NCI-H526 treated with DMSO at 0.1 percent for 48 hours (cell line): ENCODE data around the gene GUCY1A2.
"Not testable (repeated sequence)": the region's sequence is repeated elsewhere in the genome, so short reads cannot be mapped to it uniquely, and the experiment has no call there.

Experiments
- DNase-seq: peaks from one replicate; lab custom pipeline; 2025; lab: John Stamatoyannopoulos, UW

The GUCY1A2 gene, protein sequence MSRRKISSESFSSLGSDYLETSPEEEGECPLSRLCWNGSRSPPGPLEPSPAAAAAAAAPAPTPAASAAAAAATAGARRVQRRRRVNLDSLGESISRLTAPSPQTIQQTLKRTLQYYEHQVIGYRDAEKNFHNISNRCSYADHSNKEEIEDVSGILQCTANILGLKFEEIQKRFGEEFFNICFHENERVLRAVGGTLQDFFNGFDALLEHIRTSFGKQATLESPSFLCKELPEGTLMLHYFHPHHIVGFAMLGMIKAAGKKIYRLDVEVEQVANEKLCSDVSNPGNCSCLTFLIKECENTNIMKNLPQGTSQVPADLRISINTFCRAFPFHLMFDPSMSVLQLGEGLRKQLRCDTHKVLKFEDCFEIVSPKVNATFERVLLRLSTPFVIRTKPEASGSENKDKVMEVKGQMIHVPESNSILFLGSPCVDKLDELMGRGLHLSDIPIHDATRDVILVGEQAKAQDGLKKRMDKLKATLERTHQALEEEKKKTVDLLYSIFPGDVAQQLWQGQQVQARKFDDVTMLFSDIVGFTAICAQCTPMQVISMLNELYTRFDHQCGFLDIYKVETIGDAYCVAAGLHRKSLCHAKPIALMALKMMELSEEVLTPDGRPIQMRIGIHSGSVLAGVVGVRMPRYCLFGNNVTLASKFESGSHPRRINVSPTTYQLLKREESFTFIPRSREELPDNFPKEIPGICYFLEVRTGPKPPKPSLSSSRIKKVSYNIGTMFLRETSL

DNA sequence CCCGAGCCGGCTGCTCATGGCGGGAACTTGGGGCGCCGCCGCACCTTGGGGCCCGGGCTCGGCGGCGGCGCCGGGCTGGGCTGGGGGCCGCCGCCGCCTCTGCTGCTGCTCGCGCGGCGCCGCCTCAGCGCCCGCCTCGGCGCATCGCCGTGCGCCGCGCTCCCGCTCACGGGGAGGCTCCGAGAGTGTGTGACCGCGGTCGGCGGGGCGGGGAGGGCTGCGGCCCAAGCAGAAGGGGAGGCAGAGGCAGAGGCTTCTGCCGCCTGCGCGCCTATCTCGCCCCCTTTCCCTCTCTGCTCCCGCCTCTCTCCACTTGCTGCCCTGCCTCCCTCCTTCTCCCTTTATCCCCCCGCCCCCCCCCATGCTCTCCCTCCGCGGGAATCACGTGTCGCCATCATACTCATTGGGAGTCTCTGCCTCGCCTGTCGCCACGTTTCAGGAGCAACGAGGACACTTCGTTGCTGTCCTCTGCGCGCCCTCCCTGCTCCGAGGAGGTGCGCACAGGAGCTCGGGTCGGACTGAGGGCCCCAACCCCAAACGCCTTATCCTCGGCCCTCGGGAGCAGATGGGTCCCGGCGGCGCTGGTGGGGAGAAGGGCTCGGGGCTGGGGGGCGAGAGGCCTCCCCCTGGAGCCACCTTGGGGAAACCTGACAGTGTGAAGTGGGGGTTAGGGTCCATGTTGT is at the start of gene GUCY1A2:
GUCY1A2 (minus strand) TSS at position 258 of the 683 bp plus-strand sequence. CDS start 421 bp downstream, outside the sequence.
- DNase-seq: peak; percentile 77

DNA sequence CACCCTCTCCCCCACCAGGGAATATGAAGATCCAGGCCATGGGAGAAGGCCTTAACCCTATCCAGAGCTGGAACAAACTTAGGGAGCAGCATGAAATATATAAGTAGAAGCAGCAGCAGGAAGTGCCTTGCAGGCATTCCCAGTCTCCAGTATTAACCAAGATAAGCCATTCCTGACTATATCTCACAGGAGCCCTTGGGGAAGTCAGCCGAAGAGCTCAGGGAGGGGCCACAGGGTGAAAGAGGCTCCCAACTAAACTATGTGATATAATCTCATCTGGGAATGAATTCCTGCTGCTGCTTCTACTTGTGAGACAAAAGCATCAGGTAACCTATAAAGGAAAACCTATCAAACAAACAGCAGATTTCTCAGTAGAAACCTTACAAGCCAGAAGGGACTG is 36.1 kb upstream of the GUCY1A2 start:
- no peak for DNase-seq

DNA sequence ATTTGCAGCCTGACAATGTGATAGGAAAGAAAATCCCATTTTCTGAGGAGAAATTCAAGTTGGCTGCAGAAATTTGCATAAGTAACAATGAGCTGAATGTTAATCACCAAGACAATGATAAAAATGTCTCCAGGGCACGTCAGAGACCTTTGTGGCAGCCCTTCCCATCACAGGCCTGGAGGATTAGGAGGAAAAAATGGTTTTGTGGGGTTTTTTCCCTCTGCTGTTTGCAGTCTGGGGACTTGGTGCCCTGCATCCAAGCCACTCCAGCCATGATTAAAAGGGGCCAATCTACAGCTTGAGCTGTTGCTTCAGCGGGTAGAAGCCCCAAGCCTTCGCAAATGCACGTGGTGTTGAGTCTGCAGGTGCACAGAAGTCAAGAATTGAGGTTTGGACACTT is 33.1 kb upstream of the GUCY1A2 start:
- not testable (repeated sequence) for DNase-seq

DNA sequence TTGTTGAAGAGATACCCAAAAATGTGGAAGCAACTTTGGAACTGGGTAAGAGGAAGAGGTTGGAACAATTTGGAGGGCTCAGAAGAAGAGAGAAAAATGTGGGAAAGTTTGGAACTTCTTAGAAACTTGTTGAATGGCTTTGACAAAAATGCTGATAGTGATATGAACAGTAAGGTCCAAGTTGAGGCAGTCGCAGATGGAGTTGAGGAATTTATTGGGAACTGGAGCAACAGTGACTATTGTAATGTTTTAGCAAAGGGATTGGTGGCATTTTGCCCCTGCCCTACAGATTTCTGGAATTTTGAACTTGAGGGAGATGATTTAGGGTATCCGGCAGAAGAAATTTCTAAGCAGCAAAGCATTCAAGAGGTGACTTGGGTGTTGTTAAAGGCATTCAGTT is 32.6 kb upstream of the GUCY1A2 start:
- DNase-seq: not testable (repeated sequence)

DNA sequence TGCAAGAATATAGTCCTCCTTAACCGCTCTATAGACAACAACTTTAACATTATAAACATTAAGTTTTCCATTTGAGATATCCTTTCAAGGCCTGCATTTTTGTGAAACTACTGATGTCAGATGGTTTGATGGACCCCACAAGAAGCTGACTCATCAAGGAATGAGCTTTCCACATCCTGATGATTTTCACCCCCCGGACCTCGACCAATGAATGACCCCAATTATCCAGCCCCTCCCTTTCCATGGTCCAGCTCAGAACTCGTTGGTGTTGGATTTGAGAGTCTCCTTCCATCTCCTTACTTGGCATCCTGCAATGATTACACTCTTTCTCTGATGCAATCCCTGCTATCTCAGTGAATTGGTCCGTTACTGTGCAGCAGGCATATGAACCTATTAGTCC is 31.8 kb upstream of the GUCY1A2 start:
- no peak for DNase-seq

DNA sequence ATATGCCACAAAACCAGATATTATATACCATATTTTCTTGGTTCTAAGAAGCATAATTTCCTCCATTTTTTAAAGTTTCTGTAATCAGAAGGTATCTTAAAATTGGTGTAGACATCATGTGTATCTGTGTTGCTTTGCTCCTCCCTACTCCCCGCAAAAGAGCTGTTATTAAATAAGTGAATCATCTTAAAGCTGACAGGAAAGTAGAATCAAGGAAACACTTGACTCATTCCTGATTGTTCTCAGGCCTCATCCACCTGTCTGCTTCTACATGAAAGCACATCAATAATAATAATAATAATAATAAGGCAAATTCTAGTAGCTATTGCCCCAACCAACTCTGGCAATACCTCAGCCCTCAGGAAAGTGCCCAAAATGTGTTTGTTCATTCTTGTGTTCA is 26.2 kb upstream of the GUCY1A2 start:
- DNase-seq: no peak

DNA sequence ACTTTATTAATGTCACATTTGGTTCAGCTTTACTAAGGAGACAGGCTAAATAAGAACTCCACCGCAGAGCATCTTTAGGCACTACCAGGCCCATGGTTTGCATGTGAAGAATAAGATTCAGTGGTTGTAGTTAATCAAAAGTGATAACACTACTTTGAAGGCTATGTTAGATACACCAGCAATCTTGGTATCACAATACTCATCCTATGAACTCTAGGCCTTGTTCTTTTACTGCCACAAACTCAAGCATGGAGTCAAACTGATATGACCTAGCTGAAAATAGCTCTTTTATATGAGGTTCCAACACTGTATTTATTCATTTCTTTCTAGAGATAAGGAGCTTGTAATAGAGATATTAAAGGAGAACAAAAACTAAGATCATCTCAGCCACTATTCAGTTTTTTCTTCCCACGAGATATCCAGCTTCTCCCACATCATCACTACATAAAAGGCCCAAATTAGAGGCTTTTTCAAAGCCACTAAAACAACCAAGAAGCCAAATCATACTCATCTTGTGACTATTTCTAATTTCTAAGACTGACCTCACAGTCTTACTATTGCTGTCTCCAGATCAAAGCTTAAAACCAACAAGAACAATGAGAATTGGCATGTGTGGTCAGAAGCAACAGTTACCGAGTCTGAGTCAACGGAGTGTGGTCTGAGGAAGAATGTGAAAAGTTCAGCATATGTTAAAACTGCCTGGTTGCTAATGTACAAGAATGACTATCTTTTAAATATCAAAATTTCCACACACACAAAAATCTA is 25.1 kb upstream of the GUCY1A2 start:
- no peak for DNase-seq

DNA sequence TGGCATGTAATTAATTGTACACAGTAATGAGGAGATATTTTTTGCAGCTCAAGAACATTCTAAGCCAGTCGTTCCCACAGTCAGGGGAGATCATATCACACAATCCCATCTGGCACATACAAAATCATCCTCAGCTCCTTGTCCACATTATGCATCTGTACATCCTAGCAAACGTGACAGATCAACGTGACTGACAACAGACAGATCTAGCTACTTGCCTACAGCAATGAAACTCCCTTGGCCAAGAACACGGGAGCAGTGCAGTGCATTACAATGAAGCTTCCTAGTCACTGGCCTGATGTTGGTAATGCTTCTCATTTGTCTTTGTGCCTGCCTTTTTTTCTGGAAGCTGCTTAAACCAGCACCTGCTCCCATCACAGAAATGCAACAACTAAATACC is 24.5 kb upstream of the GUCY1A2 start:
- no peak for DNase-seq

DNA sequence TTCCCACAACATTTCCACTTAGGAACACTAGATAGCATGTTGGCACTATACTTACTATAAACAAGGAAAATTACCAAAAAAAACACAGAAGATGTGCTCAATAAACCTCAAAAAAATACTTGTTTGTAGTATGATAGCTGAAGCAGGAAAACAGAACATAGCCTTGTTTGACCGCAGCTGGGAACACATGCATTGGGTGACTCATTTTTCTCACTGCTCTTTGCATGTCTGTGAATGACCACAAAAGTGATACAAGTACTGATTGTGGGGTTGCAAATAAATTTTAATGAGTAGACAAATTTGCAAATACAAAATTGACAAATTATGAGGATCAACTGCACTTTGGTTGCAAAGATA is 22.8 kb upstream of the GUCY1A2 start:
- no peak for DNase-seq

DNA sequence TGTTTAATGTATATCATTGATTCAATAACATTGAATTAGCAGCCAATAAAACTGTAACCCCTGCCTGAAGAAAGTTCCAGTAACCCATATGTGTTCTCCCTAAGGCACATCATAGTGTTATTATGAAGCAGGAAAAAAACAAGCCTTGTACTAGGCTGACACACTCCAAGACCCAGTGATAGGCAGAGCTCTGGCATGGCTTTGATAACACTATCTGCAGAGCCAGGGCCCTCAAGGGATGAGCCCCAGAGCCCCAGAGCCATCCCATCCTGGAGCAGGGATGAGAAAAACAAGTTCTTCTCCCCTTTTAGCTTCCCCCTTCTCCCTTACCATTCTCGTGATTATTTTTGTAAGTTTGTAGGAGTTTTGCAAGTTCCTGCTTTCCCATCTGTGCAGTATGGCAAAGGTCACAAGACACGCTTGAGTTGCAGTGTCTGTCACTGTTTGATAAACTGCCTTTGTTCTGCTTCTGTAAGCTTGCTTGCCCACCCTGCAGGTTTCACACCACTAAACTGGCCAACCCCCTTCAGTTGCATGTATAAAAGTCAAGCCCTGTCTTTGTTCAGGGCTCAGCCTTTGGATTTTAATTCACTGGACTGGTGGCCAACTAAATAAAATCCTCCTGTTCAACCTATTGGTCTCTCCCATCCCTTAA is 22.3 kb upstream of the GUCY1A2 start:
- DNase-seq: no peak

DNA sequence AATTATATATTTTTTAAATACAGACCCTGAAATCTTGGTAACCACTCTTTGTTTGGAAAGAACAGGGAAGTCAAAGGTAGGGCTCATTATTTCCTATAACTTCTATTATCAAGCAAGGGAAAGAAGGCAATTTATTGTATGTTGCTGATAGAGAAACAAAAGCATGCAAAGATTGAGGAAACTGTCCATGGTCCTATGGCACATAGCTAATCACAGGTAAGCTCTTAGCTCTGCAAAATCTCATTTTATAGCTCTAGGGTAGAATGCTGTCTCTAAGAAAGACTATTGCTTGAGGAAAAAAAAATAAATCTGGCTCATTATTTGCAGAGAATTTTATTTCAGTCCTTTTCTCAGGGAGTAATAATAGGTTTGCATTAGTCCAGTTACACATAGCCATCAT is 7.4 kb upstream of the GUCY1A2 start:
- DNase-seq: no peak

DNA sequence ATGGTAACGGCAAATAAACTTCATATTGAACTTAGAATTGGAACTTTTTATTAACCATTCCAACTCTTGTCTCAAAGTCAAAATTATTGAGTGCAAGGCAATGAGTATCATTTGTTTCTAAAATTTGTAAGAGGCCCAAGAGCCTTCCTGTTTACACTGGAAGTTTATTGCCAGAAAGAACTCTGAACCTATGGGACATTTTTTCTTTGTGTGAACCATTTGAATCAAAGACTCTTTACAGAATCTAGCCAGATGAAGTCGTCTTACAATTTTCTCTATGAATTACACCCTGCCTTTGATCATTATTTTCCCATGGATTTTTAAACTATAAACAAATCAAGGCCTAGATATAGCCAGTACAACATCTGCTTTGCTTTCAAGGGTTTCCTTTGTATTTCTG is 2.3 kb upstream of the GUCY1A2 start:
- no peak for DNase-seq

DNA sequence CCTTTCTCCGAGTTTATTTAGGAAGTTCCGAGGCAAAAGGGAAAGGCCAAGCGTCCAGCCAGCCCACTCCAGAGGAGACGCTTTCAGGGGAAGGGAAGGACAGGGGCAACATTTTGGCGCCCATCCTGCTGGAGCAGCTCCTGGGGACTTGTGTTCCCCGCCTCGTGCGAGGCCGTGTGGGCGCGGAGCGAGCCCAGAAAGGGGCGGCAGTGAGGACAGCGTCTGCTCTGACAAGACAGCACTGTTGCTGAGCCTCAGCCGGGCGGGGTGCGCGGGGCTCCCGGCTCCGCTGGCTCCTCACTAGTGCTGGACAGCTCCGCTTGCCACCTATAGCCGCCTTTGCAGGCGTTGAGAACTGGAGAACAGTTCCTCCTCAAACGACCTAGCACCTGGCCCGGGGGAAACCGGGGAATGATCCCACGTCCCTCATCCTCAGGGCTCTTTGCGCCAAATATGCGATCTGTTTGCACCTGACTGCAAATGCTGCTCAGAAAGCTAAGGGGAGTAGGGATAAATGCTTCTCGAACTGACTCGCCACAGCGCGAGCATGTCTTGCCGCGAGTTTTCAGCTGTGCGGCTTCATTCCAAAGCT is 722 bp upstream of the GUCY1A2 start:
- DNase-seq: peak; percentile 79

DNA sequence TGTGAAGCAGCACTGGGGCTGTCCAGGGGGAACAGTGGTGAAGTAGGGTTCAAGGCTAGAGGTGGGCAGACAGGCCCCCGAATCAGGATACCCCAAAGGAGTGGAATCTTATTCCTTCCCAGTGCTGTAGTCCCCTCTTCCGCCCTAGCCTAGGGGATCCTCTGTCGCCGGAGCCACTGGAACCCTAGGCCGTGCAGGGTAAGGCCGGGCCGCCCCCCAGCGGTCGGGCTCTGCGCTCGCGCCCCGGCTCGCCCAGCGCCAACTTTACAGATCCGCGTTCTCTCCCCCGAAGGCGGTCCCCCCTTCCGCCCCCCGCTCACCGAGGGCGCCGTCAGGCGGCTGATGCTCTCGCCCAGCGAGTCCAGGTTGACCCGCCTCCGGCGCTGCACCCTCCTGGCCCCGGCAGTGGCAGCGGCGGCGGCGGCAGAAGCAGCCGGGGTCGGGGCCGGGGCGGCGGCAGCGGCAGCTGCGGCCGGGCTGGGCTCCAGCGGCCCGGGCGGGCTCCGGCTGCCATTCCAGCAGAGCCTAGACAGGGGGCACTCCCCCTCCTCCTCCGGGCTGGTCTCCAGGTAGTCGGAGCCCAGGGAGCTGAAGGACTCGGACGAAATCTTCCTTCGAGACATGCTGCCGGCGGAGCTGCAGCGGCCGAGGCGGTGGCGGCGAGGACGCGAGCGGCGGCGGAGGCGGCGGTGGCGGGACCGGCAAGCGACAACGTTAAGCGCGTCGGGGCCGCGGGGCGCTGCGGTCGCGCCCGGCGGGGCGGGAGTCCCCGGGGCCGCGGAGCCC is 650 bp downstream of the GUCY1A2 start:
- DNase-seq: peak; percentile 91

DNA sequence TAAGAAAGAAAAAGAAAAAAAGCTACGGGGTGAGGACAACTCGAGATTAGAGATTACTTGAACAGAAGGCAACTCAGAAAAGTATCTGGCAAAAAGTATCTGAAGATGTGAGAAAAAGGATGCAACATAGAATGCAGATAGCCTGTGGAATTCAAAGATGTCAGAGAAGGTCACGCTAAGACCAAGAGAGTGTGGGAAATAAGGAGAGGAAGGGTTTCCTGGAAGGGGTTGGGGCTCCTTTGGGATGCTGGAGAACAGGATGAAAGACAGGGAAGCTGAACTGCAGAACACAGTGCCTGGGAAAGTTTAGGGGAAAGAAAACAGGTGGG is 1.2 kb downstream of the GUCY1A2 start:
- no peak for DNase-seq

DNA sequence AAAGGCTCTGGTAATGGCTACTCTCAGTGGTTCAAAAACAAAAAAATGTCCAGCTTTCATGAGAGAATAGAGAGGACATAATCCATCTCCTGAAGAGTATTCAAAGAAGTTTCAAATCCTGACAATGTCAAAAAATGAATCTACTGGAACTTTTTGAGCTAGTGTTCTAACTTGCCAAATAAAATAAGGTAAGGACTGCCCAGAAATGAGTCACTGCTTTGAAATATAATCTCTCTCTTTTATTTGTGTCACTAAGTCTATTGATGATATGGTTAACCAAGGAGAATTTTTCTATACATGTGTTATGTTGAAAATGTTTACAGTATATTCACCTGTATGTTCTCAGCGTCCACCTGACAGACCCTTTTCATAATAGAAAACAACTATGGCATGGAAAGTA is 3.4 kb downstream of the GUCY1A2 start:
- DNase-seq: no peak

DNA sequence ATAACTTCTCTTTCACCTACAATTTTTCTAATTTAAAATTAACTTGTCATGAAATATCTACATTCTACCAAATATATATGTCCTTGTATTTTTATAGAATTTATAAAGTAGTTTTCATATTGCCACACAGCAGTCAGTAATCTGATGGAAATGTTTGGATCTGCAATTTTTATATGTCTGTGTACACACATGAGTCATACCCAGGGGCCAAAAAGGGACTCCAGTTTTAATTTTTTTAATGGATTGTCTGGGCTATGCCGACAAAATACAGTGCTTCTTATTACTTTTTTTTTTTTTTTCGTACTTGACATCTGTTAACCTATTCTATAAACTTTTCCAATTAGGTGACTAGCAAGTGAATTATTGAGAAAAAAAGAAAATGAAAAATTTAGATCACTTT is 6.3 kb downstream of the GUCY1A2 start:
- DNase-seq: no peak

DNA sequence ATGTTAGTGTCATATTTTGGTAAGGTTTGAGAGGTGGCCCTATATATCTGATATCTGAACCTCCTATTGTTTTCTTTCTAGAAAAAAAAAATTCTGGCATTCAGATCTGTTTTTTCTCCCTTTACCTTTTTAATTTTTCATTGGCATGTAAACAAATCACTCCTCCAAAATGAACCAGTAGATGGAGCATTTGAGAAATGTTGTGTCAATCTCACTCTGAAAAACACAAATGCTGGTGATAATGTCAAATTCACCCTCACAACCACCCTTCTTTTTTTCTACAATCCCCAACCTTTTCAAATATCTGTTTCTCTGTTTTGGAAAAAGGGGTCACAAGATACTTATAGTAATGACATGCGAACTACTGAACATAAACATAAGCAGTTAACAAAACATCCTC is 9.1 kb downstream of the GUCY1A2 start:
- DNase-seq: no peak

DNA sequence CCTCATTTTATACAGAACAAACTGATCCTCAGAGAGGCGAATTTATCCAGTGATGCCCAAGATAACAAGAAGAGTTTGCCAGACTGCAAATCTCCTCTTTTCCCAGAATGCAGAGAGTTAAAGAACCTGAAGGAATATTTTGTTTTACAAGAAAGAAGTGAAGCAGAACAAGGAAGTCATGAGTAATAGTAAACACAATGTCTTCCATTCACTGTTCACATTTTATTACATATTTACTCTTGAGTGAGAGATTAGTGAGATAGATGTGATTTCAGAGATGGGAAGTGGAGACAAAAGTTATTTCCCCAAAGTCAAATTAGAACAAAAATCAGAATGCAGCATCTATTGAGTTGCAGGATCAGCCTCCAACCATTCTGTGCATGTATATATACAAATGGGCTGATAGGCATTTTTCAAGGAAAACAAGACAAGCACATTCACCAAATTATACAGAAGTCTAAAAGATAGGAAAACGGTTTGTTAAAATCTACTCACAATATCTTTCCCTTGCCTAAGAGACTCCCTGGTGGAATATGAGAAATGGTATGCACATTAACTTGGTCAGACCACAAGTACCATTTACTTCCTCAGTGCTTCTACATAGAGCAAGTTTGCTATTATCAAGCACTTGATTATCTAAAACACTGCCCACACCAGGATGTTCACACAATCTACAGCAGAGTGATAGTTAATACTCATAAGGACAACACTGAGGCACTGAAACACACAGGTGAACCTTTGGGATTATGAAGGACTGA is 12.0 kb downstream of the GUCY1A2 start:
- no peak for DNase-seq

DNA sequence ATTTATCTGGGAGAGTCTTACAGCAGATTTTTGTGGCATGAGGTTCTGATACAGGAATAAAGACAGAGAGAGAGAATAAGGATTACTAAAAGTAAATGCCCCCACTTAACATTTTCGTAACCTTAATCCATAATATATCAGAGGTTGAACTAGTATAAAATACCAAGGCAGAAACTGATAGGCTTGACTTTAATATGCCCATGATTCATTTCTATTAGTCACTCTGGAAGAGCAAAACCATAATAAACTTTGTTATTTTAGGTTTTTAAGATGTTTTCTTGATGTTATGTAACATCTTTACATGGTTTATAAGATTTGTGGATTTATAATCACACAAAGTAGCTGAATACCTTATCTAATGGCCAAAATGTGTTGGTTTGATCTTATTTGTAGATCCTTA is 19.1 kb downstream of the GUCY1A2 start:
- no peak for DNase-seq
